Tibial nerve (tissue), 4 donors: ENCODE data around the gene PNKD.

Experiments used
- CTCF ChIP-seq, 5 experiments: fragments of 200-600 bp in 3 of 5; fragments of 450-650 bp in 2 of 5; sonication (generic) in 3 of 5; IDR thresholded peaks; one replicate each; pipeline ENCODE4 v1.5.1; 2016 to 2019; ENCODE audit warnings: antibody characterized with exemption in 5 of 5, mild to moderate bottlenecking in 3 of 5, moderate library complexity in 2 of 5
- EP300 ChIP-seq, 2 donors: sonication (generic); formaldehyde crosslinking; IDR thresholded peaks; one replicate each; pipeline ENCODE4 v1.6.1; 2017; ENCODE audit warnings: antibody characterized with exemption in 2 of 2, mild to moderate bottlenecking in 1 of 2
- POLR2A ChIP-seq, 2 donors: fragments of 450-650 bp; IDR thresholded peaks; one replicate each; pipeline ENCODE4 v1.6.1; 2017; ENCODE audit warnings: antibody characterized with exemption in 2 of 2, mild to moderate bottlenecking in 2 of 2, moderate library complexity in 2 of 2

DNA sequence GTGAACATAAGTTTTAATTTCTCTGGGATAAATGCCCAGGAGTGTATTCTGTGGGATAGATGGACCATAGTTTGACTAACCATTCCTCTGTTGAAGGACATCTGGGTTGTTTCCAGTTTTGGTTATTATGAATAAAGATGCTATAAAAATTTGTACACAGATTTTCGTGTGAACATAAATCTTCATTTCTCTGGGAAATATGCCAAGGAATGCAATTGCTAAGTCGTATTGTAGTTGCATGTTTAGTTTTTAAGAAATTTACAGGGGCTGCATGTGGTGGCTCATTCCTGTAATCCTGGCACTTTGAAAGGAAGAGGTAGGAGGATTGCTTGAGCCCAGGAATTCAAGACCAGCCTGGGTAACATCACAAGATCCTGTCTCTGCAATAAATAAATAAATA is 104.9 kb downstream of the PNKD start:
- TF ChIP-seq POLR2A (IDR thresholded peaks at IDR 0.05) (no peak), CTCF (IDR thresholded peaks at IDR 0.05) (no peak), EP300 (IDR thresholded peaks at IDR 0.05) (no peak)
